Tibial artery (tissue), 4 donors: Measurements from ENCODE around the gene RNASE12.
"Not testable (repeated sequence)": the region's sequence is repeated elsewhere in the genome, so short reads cannot be mapped to it uniquely, and the experiment has no call there.

Source experiments
- DNase-seq, 2 donors: peaks; one replicate each; pipeline ENCODE4 v3.0.0-alpha.2; 2019
- H3K27ac ChIP-seq, 2 donors: fragments of 200-600 bp; sonication (generic) in 1 of 2; 1 replicate in 1 of 2; 2 replicates in 1 of 2; pipeline ENCODE4 v1.5.1; 2018 to 2019; ENCODE audit warnings: mild to moderate bottlenecking in 1 of 2
- H3K27me3 ChIP-seq, 2 donors: fragments of 200-600 bp; sonication (generic) in 1 of 2; one replicate each; pipeline versions ENCODE4 v1.5.1 to v1.6.0; 2016 to 2019
- H3K36me3 ChIP-seq, 3 donors: fragments of 200-600 bp; sonication (generic) in 2 of 3; one replicate each; pipeline ENCODE4 v1.5.1; 2016 to 2019; ENCODE audit warnings: mild to moderate bottlenecking in 2 of 3
- H3K4me1 ChIP-seq, 4 donors: fragments of 200-600 bp; sonication (generic) in 2 of 4; 1 replicate in 3 of 4; 2 replicates in 1 of 4; pipeline ENCODE4 v1.5.1; 2016 to 2019
- H3K4me3 ChIP-seq, 2 donors: fragments of 200-600 bp; sonication (generic) in 1 of 2; 1 replicate in 1 of 2; 2 replicates in 1 of 2; pipeline ENCODE4 v1.5.1; 2018 to 2019; ENCODE audit warnings: mild to moderate bottlenecking in 2 of 2
- H3K9me3 ChIP-seq, 3 donors: fragments of 200-600 bp; sonication (generic) in 1 of 3; one replicate each; pipeline ENCODE4 v1.5.1; 2016 to 2019
- intact Hi-C: fragments of 100-400 bp; cut with DNase I; formaldehyde crosslinking; loops from one replicate; pipeline ENCODE4 v1.15.0; 2023; ENCODE audit warnings: low total_unique reads
- TF ChIP-seq, protein P1 (sequence below), 2 experiments: fragments of 200-600 bp in 1 of 2; fragments of 450-650 bp in 1 of 2; IDR thresholded peaks; one replicate each; pipeline ENCODE4 v1.5.1; 2017 to 2019; ENCODE audit warnings: antibody characterized with exemption in 2 of 2, mild to moderate bottlenecking in 1 of 2, moderate library complexity in 1 of 2

Gene RNASE12

DNA sequence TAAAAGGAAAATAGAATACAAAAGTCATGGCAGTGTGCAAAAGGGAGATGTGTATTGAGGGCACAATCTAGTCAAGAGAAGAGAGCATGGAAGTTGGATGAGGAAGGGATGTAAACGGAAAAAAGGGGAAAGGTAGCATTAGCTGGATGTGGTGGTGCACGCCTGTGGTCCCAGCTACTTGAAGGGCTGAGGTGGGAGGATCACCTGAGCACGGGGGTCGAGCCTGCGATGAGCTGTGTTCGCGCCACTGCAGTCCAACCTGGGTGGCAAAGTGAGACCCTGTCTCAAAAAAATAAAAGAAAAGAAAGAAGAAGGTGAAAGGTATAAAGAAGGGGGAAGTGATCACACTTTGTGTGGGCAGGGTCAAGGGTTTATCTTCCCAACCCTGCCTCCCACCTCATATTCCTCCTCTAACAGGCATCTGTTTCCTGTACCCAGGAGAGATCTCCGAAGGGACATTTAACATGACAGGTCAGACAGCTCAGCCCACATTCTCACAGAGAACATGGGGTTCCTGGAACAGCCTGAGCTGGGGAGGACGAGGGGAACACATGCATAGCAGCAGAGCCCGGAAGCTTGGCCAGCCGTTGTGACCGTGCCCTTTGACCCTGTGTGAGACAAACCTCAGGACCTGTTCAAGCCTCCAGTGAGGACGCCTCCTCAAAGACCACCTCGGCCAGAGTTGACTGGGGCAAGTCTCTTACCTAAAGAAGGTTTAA, 12.2 kb downstream of the RNASE12 start:
- Histone ChIP-seq H3K4me3 (no peak overlapping the region), H3K4me1 (no peaks in the 10 kb centered on the region), H3K27me3 (peaks cover 0 to 2% of the 10 kb centered on the region in 2 donors), H3K27ac (no peak overlapping the region), H3K9me3 (no peaks in the 10 kb centered on the region), H3K36me3 (no peaks in the 10 kb centered on the region)
- no peak for DNase-seq
- intact Hi-C loops, result no loop called here
- TF ChIP-seq, protein P1, sequence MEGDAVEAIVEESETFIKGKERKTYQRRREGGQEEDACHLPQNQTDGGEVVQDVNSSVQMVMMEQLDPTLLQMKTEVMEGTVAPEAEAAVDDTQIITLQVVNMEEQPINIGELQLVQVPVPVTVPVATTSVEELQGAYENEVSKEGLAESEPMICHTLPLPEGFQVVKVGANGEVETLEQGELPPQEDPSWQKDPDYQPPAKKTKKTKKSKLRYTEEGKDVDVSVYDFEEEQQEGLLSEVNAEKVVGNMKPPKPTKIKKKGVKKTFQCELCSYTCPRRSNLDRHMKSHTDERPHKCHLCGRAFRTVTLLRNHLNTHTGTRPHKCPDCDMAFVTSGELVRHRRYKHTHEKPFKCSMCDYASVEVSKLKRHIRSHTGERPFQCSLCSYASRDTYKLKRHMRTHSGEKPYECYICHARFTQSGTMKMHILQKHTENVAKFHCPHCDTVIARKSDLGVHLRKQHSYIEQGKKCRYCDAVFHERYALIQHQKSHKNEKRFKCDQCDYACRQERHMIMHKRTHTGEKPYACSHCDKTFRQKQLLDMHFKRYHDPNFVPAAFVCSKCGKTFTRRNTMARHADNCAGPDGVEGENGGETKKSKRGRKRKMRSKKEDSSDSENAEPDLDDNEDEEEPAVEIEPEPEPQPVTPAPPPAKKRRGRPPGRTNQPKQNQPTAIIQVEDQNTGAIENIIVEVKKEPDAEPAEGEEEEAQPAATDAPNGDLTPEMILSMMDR (IDR thresholded peaks at IDR 0.05), result no peak

DNA sequence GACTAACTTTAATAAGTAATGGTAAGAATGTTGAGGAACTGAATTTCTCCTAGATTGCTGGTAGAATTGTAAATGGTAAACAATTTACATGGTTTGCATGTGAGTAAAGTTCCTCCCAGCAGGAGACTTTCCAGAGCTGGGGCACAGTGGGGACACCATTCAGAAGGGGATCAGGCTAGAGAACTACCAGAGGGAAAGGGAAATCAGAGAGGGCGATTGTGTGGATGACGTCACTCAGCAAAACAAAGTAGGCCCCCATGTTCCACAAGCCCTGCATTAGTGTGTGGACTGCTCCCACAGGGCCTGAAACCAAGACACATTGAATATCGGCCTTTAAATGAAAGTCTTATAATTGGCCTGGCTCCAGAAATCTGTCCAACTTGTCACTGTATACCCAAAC, 12.9 kb downstream of the RNASE12 start:
- Histone ChIP-seq H3K36me3 (no peaks in the 10 kb centered on the region), H3K9me3 (no peaks in the 10 kb centered on the region), H3K27me3 (no peaks in the 10 kb centered on the region), H3K4me1 (no peaks in the 10 kb centered on the region), H3K4me3 (no peak overlapping the region), H3K27ac (no peak overlapping the region)
- TF ChIP-seq, protein P1 (IDR thresholded peaks at IDR 0.05), result no peak
- intact Hi-C loops, result no loop called here
- no peak for DNase-seq

DNA sequence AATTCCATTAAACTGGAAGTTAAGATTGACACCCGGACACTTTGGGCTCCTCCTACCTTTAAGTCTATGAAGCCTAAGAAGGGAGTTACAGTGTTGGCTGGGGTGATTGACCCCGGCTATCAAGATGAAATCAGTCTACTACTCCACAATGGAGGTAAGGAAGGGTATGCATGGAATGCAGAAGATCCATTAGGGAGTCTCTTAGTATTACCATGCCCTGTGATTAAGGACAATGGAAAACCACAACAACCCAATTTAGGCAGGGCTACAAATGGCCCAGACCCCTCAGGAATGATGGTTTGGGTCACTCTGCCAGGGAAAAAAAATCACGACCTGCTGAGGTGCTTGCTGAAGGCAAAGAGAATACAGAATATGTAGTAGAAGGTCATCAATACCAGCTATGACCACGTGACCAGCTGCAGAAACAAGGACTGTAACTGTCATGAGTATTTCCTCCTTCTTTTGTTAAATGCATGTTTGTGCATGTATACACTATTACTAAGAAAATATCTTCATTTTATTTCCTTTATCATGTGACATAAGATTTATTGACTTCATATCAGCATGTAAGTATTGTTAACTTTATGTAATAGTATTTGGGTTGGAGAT, 18.7 kb downstream of the RNASE12 start:
- H3K4me1 ChIP-seq, intact Hi-C loops, H3K27me3 ChIP-seq, H3K4me3 ChIP-seq, DNase-seq, H3K27ac ChIP-seq, H3K36me3 ChIP-seq: not testable (repeated sequence)
- peaks cover 0 to 13% (median 0%) of the 10 kb centered on the region in 3 donors for H3K9me3 ChIP-seq

DNA sequence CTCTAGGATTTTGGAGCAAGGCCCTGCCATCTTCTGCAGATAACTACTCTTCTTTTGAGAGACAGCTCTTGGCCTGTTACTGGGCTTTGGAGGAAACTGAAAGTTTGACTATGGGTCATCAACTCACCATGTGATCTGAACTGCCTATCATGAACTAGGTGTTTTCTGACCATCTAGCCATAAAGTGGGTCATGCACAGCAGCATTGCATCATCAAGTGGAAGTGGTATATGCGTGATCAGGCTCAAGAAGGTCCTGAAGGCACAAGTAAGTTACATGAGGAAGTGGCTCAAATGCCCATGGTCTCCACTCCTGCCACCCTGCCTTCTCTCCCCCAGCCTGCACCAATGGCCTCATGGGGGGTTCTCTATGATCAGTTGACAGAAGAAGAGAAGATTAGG, 20.5 kb downstream of the RNASE12 start:
- DNase-seq, H3K36me3 ChIP-seq, H3K27ac ChIP-seq, H3K4me1 ChIP-seq, H3K4me3 ChIP-seq, intact Hi-C loops, H3K27me3 ChIP-seq: not testable (repeated sequence)
- peaks cover 0 to 13% (median 0%) of the 10 kb centered on the region in 3 donors for H3K9me3 ChIP-seq

DNA sequence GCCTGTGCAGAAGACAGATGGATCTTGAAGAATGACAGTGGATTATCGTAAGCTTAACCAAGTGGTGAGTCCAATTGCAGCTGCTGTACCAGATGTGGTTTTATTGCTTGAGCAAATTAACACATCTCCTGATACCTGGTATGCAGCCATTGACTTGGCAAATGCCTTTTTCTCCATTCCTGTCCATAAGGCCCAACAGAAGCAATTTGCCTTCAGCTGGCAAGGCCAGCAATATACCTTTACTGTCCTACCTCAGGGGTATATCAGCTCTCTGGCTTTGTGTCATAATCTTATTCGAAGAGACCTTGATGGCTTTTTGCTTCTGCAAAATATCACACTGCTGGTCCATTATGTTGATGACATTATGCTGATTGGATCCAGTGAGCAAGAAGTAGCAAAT, 21.3 kb downstream of the RNASE12 start:
- DNase-seq, H3K36me3 ChIP-seq, intact Hi-C loops, H3K4me3 ChIP-seq, H3K27ac ChIP-seq, H3K27me3 ChIP-seq, H3K4me1 ChIP-seq: not testable (repeated sequence)
- peaks cover 0 to 13% (median 0%) of the 10 kb centered on the region in 3 donors for H3K9me3 ChIP-seq

DNA sequence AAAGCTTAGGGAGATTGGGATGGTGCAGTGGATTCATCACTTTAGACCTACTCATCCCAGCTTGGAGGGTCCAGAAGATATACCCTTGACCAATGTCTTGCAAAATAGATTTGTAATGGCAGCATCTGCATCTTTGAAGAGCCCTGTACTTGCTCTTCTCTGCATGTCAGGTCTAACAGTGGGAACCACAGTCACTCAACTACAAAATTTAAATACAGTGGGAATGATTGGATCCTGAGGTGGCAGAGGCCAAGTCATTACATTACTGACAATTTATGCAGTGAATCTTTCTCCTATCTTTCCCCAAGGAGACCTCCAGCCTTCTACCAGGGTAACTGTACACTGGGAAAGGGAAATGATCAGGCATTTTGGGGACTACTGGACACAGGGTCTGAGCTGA, 22.1 kb downstream of the RNASE12 start:
- Histone ChIP-seq H3K27me3 (no peaks in the 10 kb centered on the region), H3K9me3 (peaks cover 0 to 13% (median 0%) of the 10 kb centered on the region in 3 donors), H3K27ac (no peak overlapping the region), H3K36me3 (no peaks in the 10 kb centered on the region), H3K4me3 (no peak overlapping the region), H3K4me1 (no peaks in the 10 kb centered on the region)
- intact Hi-C loops, result no loop called here
- TF ChIP-seq, protein P1 (IDR thresholded peaks at IDR 0.05), result no peak
- no peak for DNase-seq

DNA sequence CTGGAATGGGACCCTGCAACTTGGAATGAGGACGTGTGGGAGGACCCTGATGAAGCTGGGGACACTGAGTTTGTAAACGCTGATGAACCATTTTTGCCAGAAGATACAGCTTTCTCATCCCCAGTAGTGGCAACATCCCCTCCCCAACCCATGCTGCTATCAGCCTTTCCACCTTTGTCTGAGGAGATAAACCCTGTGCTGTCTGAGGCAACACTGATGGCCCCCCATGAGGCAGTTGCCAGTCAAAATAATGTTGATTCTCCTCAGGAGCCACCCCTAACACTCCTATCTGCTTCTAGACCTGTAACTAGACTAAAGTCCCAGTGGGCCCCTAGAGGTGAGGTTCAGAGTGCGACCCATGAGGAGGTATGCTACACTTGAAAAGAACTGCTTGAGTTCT, 22.8 kb downstream of the RNASE12 start:
- Histone ChIP-seq H3K27me3 (no peaks in the 10 kb centered on the region), H3K36me3 (no peaks in the 10 kb centered on the region), H3K27ac (no peak overlapping the region), H3K4me1 (no peaks in the 10 kb centered on the region), H3K9me3 (peaks cover 0 to 13% (median 0%) of the 10 kb centered on the region in 3 donors), H3K4me3 (no peak overlapping the region)
- TF ChIP-seq, protein P1 (IDR thresholded peaks at IDR 0.05), result no peak
- DNase-seq, result no peak
- intact Hi-C loops, result no loop called here

DNA sequence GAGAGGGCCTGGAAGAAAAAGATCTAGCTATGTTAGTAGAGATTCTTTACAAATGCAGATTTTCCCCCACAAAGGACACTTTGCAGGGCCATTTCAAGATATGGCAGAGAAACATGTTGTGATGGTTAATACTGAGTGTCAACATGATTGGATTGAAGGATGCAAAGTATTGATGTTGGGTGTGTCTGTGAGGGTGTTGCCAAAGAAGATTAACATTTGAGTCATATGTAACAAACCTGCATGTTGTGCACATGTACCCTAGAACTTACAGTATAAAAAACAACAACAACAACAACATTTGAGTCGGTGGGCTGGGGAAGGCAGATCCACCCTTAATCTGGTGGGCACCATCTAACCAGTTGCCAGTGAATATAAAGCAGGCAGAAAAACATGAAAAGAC, 24.0 kb downstream of the RNASE12 start:
- H3K27me3 ChIP-seq, H3K27ac ChIP-seq, H3K36me3 ChIP-seq, intact Hi-C loops, H3K4me1 ChIP-seq, DNase-seq, H3K4me3 ChIP-seq: not testable (repeated sequence)
- H3K9me3 ChIP-seq, result peaks cover 0 to 13% (median 0%) of the 10 kb centered on the region in 3 donors
